ENCODE measurements around the gene RABL6.

GRCh38 chr9:136854113-136854841 is 46.5 kb downstream of the RABL6 start:
- TF ChIP-seq, protein P1, sequence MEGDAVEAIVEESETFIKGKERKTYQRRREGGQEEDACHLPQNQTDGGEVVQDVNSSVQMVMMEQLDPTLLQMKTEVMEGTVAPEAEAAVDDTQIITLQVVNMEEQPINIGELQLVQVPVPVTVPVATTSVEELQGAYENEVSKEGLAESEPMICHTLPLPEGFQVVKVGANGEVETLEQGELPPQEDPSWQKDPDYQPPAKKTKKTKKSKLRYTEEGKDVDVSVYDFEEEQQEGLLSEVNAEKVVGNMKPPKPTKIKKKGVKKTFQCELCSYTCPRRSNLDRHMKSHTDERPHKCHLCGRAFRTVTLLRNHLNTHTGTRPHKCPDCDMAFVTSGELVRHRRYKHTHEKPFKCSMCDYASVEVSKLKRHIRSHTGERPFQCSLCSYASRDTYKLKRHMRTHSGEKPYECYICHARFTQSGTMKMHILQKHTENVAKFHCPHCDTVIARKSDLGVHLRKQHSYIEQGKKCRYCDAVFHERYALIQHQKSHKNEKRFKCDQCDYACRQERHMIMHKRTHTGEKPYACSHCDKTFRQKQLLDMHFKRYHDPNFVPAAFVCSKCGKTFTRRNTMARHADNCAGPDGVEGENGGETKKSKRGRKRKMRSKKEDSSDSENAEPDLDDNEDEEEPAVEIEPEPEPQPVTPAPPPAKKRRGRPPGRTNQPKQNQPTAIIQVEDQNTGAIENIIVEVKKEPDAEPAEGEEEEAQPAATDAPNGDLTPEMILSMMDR (IDR thresholded peaks at IDR 0.05): no peak
- no peak for TF ChIP-seq POLR2A (IDR thresholded peaks at IDR 0.05)
- no peak for TF ChIP-seq EP300 (IDR thresholded peaks at IDR 0.05)

Data from suprapubic skin (tissue), 3 donors.